ENCODE data around the gene FRMD1.

The FRMD1 gene

DNA sequence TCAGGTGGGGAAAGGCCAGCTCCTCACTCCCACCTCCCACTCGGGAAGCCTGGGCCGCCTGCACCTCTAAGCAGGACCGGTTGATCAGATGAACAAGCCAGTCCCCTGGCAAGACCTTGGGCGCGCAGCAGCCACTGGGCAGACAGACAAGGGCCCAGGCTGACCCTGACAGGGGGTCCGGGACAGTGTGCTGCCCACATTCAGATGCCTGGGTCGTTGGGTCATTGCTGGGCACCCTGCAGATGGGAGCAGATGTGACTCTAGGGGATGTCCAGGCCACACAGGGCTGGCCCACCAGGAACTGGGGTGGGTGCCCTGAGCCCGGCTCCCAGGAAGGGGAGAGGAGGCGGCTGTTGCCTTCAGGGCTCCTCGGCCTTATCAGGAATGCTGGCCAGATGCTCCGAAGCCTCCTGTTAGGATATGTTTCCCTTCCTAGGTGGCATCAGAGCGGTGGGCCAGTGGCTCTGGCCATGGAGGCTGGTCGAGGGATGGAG is 17.3 kb upstream of the FRMD1 start:
- no peak overlapping the region for H3K4me3 ChIP-seq (ENCODE audit: low read depth in 1 of 2, low read length in 2 of 2)
- no peak overlapping the region for H3K9ac ChIP-seq (ENCODE audit: low read depth in 1 of 2, low read length in 2 of 2)
- no peaks in the 10 kb centered on the region for H3K36me3 ChIP-seq (ENCODE audit: control insufficient read depth in 1 of 2, insufficient read depth in 2 of 2, low read length in 2 of 2)
- H3K4me1 ChIP-seq (ENCODE audit: control insufficient read depth in 1 of 2, insufficient read depth in 2 of 2, low read length in 2 of 2), result no peaks in the 10 kb centered on the region
- H3K27me3 ChIP-seq (ENCODE audit: control insufficient read depth in 1 of 2, insufficient read depth in 2 of 2, low read length in 2 of 2), result peaks cover 7 to 12% of the 10 kb centered on the region in 2 donors
- H3K27ac ChIP-seq (ENCODE audit: low read depth, low read length), result no peak overlapping the region
- H3K9me3 ChIP-seq (ENCODE audit: control insufficient read depth in 1 of 2, low read length in 2 of 2), result peaks cover 0 to 5% of the 10 kb centered on the region in 2 donors

DNA sequence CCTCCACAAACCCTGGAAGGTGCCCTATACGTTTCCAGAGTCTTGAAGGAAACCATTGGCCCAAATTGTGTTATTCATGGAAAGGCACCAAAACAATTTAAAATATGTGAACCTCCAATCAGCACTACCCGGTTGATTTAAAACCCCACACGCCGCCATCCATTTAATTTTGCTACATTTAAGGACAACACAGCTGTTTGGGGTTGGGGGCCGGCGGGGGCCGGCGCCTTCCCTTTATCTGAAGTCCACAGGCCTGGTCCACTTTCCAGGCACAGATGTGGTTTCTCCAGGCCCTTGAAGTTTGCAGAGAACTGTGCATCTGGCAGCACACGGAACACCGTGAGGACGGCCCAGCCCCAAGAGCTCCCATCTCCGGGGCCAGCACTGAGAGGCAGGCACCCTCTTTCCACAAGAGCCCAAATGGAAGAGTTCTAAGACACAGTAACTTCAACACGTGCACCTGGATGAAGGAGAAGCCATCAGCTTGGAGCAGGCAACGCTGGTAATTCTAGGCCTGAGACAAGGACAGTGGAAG is 16.8 kb upstream of the FRMD1 start:
- H3K27me3 ChIP-seq (ENCODE audit: control insufficient read depth in 1 of 2, insufficient read depth in 2 of 2, low read length in 2 of 2), result peaks cover 6 to 10% of the 10 kb centered on the region in 2 donors
- no peaks in the 10 kb centered on the region for H3K36me3 ChIP-seq (ENCODE audit: control insufficient read depth in 1 of 2, insufficient read depth in 2 of 2, low read length in 2 of 2)
- no peak overlapping the region for H3K9ac ChIP-seq (ENCODE audit: low read depth in 1 of 2, low read length in 2 of 2)
- no peaks in the 10 kb centered on the region for H3K4me1 ChIP-seq (ENCODE audit: control insufficient read depth in 1 of 2, insufficient read depth in 2 of 2, low read length in 2 of 2)
- H3K27ac ChIP-seq (ENCODE audit: low read depth, low read length), result no peak overlapping the region
- no peak overlapping the region for H3K4me3 ChIP-seq (ENCODE audit: low read depth in 1 of 2, low read length in 2 of 2)
- peaks cover 0 to 5% of the 10 kb centered on the region in 2 donors for H3K9me3 ChIP-seq (ENCODE audit: control insufficient read depth in 1 of 2, low read length in 2 of 2)

GRCh38 chr6:168095171-168095691 is 16.2 kb upstream of the FRMD1 start:
- Histone ChIP-seq H3K4me3 (ENCODE audit: low read depth in 1 of 2, low read length in 2 of 2) (no peak overlapping the region), H3K27me3 (ENCODE audit: control insufficient read depth in 1 of 2, insufficient read depth in 2 of 2, low read length in 2 of 2) (peaks cover under 1 to 4% of the 10 kb centered on the region in 2 donors), H3K9ac (ENCODE audit: low read depth in 1 of 2, low read length in 2 of 2) (no peak overlapping the region), H3K36me3 (ENCODE audit: control insufficient read depth in 1 of 2, insufficient read depth in 2 of 2, low read length in 2 of 2) (no peaks in the 10 kb centered on the region), H3K4me1 (ENCODE audit: control insufficient read depth in 1 of 2, insufficient read depth in 2 of 2, low read length in 2 of 2) (no peaks in the 10 kb centered on the region), H3K9me3 (ENCODE audit: control insufficient read depth in 1 of 2, low read length in 2 of 2) (peaks cover 0 to 5% of the 10 kb centered on the region in 2 donors), H3K27ac (ENCODE audit: low read depth, low read length) (no peak overlapping the region)

DNA sequence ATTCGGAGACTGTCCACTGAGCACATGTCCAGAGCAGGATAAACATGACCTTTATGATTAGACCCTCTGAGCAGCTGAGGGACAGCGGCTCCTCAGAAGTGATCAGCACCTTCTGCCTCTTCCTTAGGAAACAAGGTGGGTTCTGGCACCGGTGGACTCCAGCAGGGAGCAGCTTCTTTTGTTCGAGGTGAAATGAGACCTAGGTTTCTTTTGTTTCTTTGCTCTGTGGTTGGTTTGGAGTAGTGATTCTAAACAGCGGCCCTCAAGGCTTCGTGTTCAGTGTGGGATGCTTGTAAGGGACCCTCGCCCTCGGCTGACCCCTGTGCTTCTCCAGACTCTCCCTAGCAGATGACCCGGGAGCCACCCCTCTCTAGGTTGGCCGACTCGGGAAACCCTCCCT is 14.6 kb upstream of the FRMD1 start:
- Histone ChIP-seq H3K9me3 (ENCODE audit: control insufficient read depth in 1 of 2, low read length in 2 of 2) (peaks cover 0 to 5% of the 10 kb centered on the region in 2 donors), H3K4me3 (ENCODE audit: low read depth in 1 of 2, low read length in 2 of 2) (no peak overlapping the region), H3K27me3 (ENCODE audit: control insufficient read depth in 1 of 2, insufficient read depth in 2 of 2, low read length in 2 of 2) (no peaks in the 10 kb centered on the region), H3K36me3 (ENCODE audit: control insufficient read depth in 1 of 2, insufficient read depth in 2 of 2, low read length in 2 of 2) (no peaks in the 10 kb centered on the region), H3K27ac (ENCODE audit: low read depth, low read length) (no peak overlapping the region), H3K4me1 (ENCODE audit: control insufficient read depth in 1 of 2, insufficient read depth in 2 of 2, low read length in 2 of 2) (peaks cover 2 to 4% of the 10 kb centered on the region in 2 donors), H3K9ac (ENCODE audit: low read depth in 1 of 2, low read length in 2 of 2) (no peak overlapping the region)

GRCh38 chr6:168093071-168093505 is 14.1 kb upstream of the FRMD1 start:
- H3K27ac ChIP-seq (ENCODE audit: low read depth, low read length), result no peak overlapping the region
- H3K4me3 ChIP-seq (ENCODE audit: low read depth in 1 of 2, low read length in 2 of 2), result no peak overlapping the region
- peaks cover 5 to 9% of the 10 kb centered on the region in 2 donors for H3K4me1 ChIP-seq (ENCODE audit: control insufficient read depth in 1 of 2, insufficient read depth in 2 of 2, low read length in 2 of 2)
- no peaks in the 10 kb centered on the region for H3K36me3 ChIP-seq (ENCODE audit: control insufficient read depth in 1 of 2, insufficient read depth in 2 of 2, low read length in 2 of 2)
- H3K9ac ChIP-seq (ENCODE audit: low read depth in 1 of 2, low read length in 2 of 2), result no peak overlapping the region
- peaks cover 0 to 5% of the 10 kb centered on the region in 2 donors for H3K9me3 ChIP-seq (ENCODE audit: control insufficient read depth in 1 of 2, low read length in 2 of 2)
- H3K27me3 ChIP-seq (ENCODE audit: control insufficient read depth in 1 of 2, insufficient read depth in 2 of 2, low read length in 2 of 2), result no peaks in the 10 kb centered on the region

- H3K27ac ChIP-seq (ENCODE audit: low read depth, low read length), result no peak overlapping the region
- peaks cover 0 to 5% of the 10 kb centered on the region in 2 donors for H3K9me3 ChIP-seq (ENCODE audit: control insufficient read depth in 1 of 2, low read length in 2 of 2)
- peaks cover 11 to 15% of the 10 kb centered on the region in 2 donors for H3K4me1 ChIP-seq (ENCODE audit: control insufficient read depth in 1 of 2, insufficient read depth in 2 of 2, low read length in 2 of 2)
- H3K4me3 ChIP-seq (ENCODE audit: low read depth in 1 of 2, low read length in 2 of 2), result no peak overlapping the region
- H3K9ac ChIP-seq (ENCODE audit: low read depth in 1 of 2, low read length in 2 of 2), result no peak overlapping the region
- H3K36me3 ChIP-seq (ENCODE audit: control insufficient read depth in 1 of 2, insufficient read depth in 2 of 2, low read length in 2 of 2), result no peaks in the 10 kb centered on the region
- no peaks in the 10 kb centered on the region for H3K27me3 ChIP-seq (ENCODE audit: control insufficient read depth in 1 of 2, insufficient read depth in 2 of 2, low read length in 2 of 2)
These were observed 13.5 kb upstream of the FRMD1 start for GRCh38 chr6:168092541-168092940.

DNA sequence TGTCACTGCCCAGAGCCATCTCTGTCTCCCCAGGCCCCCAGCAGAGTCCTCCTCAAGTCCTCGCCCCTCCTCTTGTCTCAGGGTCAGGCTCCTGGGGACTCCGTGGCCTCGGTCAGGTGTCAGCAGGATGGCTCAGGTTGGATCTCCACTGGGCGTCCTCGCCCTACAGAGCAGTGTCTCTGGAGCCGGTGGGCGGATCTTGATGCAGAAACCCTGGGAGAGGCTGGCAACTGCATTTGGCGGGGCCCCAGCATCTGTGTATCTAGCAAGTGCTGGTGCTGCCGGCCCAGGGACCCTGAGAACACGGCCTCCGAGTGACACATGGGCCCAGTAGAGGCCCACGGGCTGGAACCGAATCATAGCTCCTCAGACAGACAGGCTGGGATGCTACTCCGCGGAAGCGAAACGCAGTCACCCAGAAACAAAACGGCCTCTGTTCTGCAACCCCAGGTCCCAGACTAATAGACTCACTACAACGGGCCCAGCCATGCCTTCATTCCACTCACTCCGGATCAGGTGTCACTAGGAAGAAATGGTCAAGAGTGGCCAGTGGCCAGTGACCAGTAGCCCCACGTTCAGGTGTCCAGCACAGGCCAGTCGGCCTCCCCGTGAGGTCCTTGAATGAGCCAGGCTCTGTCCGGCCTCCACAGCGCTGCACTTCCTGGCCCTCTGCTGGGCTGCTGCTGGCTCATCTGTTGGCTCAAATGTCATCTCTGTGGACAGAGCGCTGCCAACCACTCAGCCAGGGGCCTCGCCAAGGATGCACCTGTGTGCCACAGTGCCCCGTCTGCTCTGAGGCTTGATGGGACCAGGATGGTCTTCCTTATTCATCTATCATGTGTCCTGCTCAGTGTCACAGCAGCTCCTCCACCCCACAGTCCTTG is 12.6 kb upstream of the FRMD1 start:
- Histone ChIP-seq H3K27ac (ENCODE audit: low read depth, low read length) (no peak overlapping the region), H3K4me3 (ENCODE audit: low read depth in 1 of 2, low read length in 2 of 2) (no peak overlapping the region), H3K27me3 (ENCODE audit: control insufficient read depth in 1 of 2, insufficient read depth in 2 of 2, low read length in 2 of 2) (no peaks in the 10 kb centered on the region), H3K4me1 (ENCODE audit: control insufficient read depth in 1 of 2, insufficient read depth in 2 of 2, low read length in 2 of 2) (peaks cover 12 to 17% of the 10 kb centered on the region in 2 donors), H3K9me3 (ENCODE audit: control insufficient read depth in 1 of 2, low read length in 2 of 2) (peaks cover 0 to 5% of the 10 kb centered on the region in 2 donors), H3K36me3 (ENCODE audit: control insufficient read depth in 1 of 2, insufficient read depth in 2 of 2, low read length in 2 of 2) (no peaks in the 10 kb centered on the region), H3K9ac (ENCODE audit: low read depth in 1 of 2, low read length in 2 of 2) (no peak overlapping the region)

DNA sequence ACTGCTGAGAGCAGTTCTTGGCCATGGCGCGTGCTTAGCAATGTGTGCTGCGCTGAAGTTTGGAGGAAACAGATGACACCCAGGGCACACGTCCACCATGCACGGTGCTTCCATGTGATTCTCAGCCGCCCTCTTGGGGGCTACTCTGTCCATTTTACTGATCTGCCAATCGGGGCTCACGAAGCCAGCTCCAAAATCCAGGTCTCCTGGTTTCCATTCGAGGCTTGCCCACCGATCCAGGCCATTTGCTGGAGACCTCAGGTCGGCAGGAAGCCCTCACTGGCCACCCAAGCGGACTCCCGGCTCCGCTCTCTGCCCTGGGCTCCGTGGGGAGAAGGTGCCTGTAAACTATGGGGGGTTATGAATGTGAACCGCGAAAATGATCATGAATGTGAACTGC is 11.7 kb upstream of the FRMD1 start:
- Histone ChIP-seq H3K27ac (ENCODE audit: low read depth, low read length) (no peak overlapping the region), H3K4me3 (ENCODE audit: low read depth in 1 of 2, low read length in 2 of 2) (no peak overlapping the region), H3K9me3 (ENCODE audit: control insufficient read depth in 1 of 2, low read length in 2 of 2) (peaks cover 0 to 5% of the 10 kb centered on the region in 2 donors), H3K36me3 (ENCODE audit: control insufficient read depth in 1 of 2, insufficient read depth in 2 of 2, low read length in 2 of 2) (no peaks in the 10 kb centered on the region), H3K9ac (ENCODE audit: low read depth in 1 of 2, low read length in 2 of 2) (no peak overlapping the region), H3K27me3 (ENCODE audit: control insufficient read depth in 1 of 2, insufficient read depth in 2 of 2, low read length in 2 of 2) (no peaks in the 10 kb centered on the region), H3K4me1 (ENCODE audit: control insufficient read depth in 1 of 2, insufficient read depth in 2 of 2, low read length in 2 of 2) (peaks cover 12 to 17% of the 10 kb centered on the region in 2 donors)

DNA sequence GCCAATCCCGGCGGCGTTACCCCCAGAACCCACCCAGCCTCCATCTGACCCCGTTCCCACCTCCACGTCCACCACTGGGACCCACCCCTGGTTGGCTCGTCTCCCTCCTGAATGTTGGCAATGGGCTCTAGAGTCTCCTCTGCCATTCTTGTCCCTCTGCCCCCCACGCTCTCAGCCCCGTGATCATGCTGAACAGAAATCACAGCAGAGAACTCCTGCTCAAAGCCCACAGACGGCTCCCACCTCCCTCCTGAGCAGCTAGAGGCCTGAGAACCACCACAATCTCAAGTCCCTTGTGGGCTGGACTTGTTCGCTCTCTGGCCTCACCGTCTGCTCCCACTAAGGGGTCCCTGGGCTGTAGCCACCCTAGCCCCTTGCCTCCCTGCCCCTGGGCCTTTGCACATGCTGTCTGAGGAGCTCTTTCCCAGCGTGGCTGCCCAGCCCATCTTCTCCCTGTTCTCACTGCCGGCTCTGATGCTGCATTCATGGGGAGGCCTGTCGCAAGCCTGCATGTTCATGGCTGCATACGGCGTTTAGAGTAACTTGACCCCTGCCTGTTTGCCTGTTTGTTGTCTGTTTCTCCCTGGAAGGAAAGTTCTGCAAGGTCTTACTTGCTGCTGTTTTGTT is 11.2 kb upstream of the FRMD1 start:
- no peaks in the 10 kb centered on the region for H3K36me3 ChIP-seq (ENCODE audit: control insufficient read depth in 1 of 2, insufficient read depth in 2 of 2, low read length in 2 of 2)
- no peaks in the 10 kb centered on the region for H3K27me3 ChIP-seq (ENCODE audit: control insufficient read depth in 1 of 2, insufficient read depth in 2 of 2, low read length in 2 of 2)
- H3K9ac ChIP-seq (ENCODE audit: low read depth in 1 of 2, low read length in 2 of 2), result no peak overlapping the region
- H3K4me3 ChIP-seq (ENCODE audit: low read depth in 1 of 2, low read length in 2 of 2), result no peak overlapping the region
- peaks cover 12 to 17% of the 10 kb centered on the region in 2 donors for H3K4me1 ChIP-seq (ENCODE audit: control insufficient read depth in 1 of 2, insufficient read depth in 2 of 2, low read length in 2 of 2)
- peaks cover 0 to 5% of the 10 kb centered on the region in 2 donors for H3K9me3 ChIP-seq (ENCODE audit: control insufficient read depth in 1 of 2, low read length in 2 of 2)
- H3K27ac ChIP-seq (ENCODE audit: low read depth, low read length), result no peak overlapping the region

All from duodenal mucosa (tissue), 2 donors.